Tibial nerve (tissue), 4 donors: ENCODE data around the gene PLEKHM2. TPM values are rescaled to one million over a fixed set of nuclear protein-coding genes. Genes with fewer than 3 reads are reported as not detected.

Experiments used
- DNase-seq, 2 donors: peaks; one replicate each; pipeline ENCODE4 v3.0.0-alpha.2; 2019; ENCODE audit warnings: low spot score in 2 of 2
- H3K27ac ChIP-seq, 4 donors: fragments of 200-600 bp; sonication (generic) in 3 of 4; one replicate each; pipeline ENCODE4 v1.5.1; 2017 to 2019; ENCODE audit warnings: mild to moderate bottlenecking in 1 of 4
- H3K27me3 ChIP-seq, 2 donors: fragments of 200-600 bp; sonication (generic) in 1 of 2; one replicate each; pipeline versions ENCODE4 v1.5.1 to v1.6.0; 2017 to 2019
- H3K36me3 ChIP-seq, 3 donors: fragments of 200-600 bp; sonication (generic); one replicate each; pipeline ENCODE4 v1.5.1; 2018 to 2019
- H3K4me1 ChIP-seq, 4 donors: fragments of 200-600 bp; sonication (generic) in 3 of 4; one replicate each; pipeline ENCODE4 v1.5.1; 2017 to 2019
- H3K4me3 ChIP-seq, 4 donors: fragments of 200-600 bp; sonication (generic) in 3 of 4; one replicate each; pipeline ENCODE4 v1.5.1; 2017 to 2019; ENCODE audit warnings: mild to moderate bottlenecking in 1 of 4, moderate library complexity in 1 of 4
- H3K9me3 ChIP-seq, 4 donors: fragments of 200-600 bp; sonication (generic) in 3 of 4; one replicate each; pipeline ENCODE4 v1.5.1; 2017 to 2019
- CTCF ChIP-seq, 5 experiments: fragments of 200-600 bp in 3 of 5; fragments of 450-650 bp in 2 of 5; sonication (generic) in 3 of 5; IDR thresholded peaks; one replicate each; pipeline ENCODE4 v1.5.1; 2016 to 2019; ENCODE audit warnings: antibody characterized with exemption in 5 of 5, mild to moderate bottlenecking in 3 of 5, moderate library complexity in 2 of 5
- EP300 ChIP-seq, 2 donors: sonication (generic); formaldehyde crosslinking; IDR thresholded peaks; one replicate each; pipeline ENCODE4 v1.6.1; 2017; ENCODE audit warnings: antibody characterized with exemption in 2 of 2, mild to moderate bottlenecking in 1 of 2
- POLR2A ChIP-seq, 2 donors: fragments of 450-650 bp; IDR thresholded peaks; one replicate each; pipeline ENCODE4 v1.6.1; 2017; ENCODE audit warnings: antibody characterized with exemption in 2 of 2, mild to moderate bottlenecking in 2 of 2, moderate library complexity in 2 of 2
- WGBS, 2 donors: methylation state at CpG; one replicate each; pipeline ENCODE4 v1.1.5; 2018; 5-methylcytosine and 5-hydroxymethylcytosine counted together
- total RNA-seq, 4 donors: library from RNA; depleted of rRNA; stranded (reverse); fragments of >200 nt; gene quantifications; one replicate each; pipeline ENCODE4 v1.1.0, GENCODE V29; 2016

PLEKHM2 gene
- 10 to 100 TPM; 54.0 to 80.4 (median 57.1) TPM for total RNA-seq

- Histone ChIP-seq H3K27me3 (no peaks in the 10 kb centered on the region), H3K27ac (peak within 1 kb of the TSS; percentile 97 to 99 (median 98)), H3K9me3 (no peaks in the 10 kb centered on the region), H3K4me1 (peaks cover 0 to 57% (median 23%) of the 10 kb centered on the region in 4 donors), H3K36me3 (peaks cover 0 to 3% (median 0%) of the 10 kb centered on the region in 3 donors), H3K4me3 (peak within 1 kb of the TSS; percentile 76 to 97 (median 94))
- 0% methylated on average over 4 to 22 of the region's 52 CpGs for WGBS, 2 donors
- no peak for TF ChIP-seq EP300 (IDR thresholded peaks at IDR 0.05)
- peak; percentile 6 to 54 for TF ChIP-seq POLR2A (IDR thresholded peaks at IDR 0.05)
- DNase-seq, result no peak
Observed at GRCh38 chr1:15684042-15684461, at the start of gene PLEKHM2. Gene PLEKHM2, plus strand, starts transcription at chr1:15684320. Its CDS starts 239 bp downstream, at chr1:15684559.

GRCh38 chr1:15636436-15636835, 47.7 kb upstream of the PLEKHM2 start:
- no peak for DNase-seq
- 92 to 95% methylated on average over 4 of the region's 4 CpGs for WGBS, 2 donors
- H3K9me3 ChIP-seq, result no peaks in the 10 kb centered on the region
- H3K4me1 ChIP-seq, result peaks cover 0 to 5% (median 0%) of the 10 kb centered on the region in 4 donors
- no peak overlapping the region for H3K27ac ChIP-seq
- H3K36me3 ChIP-seq, result peaks cover 2 to 84% (median 25%) of the 10 kb centered on the region in 3 donors
- H3K4me3 ChIP-seq, result no peak overlapping the region
- H3K27me3 ChIP-seq, result no peaks in the 10 kb centered on the region
- no peak for TF ChIP-seq EP300 (IDR thresholded peaks at IDR 0.05)
- no peak for TF ChIP-seq POLR2A (IDR thresholded peaks at IDR 0.05)
- TF ChIP-seq CTCF (IDR thresholded peaks at IDR 0.05), result no peak

- Histone ChIP-seq H3K36me3 (peaks cover 2 to 81% (median 19%) of the 10 kb centered on the region in 3 donors), H3K27ac (peak overlapping the region in 2 of 4 donors; percentile 25 to 41), H3K4me3 (no peak overlapping the region), H3K4me1 (peaks cover 0 to 5% (median 0%) of the 10 kb centered on the region in 4 donors), H3K27me3 (no peaks in the 10 kb centered on the region), H3K9me3 (no peaks in the 10 kb centered on the region)
- no peak for TF ChIP-seq POLR2A (IDR thresholded peaks at IDR 0.05)
- TF ChIP-seq EP300 (IDR thresholded peaks at IDR 0.05), result no peak
- TF ChIP-seq CTCF (IDR thresholded peaks at IDR 0.05), result no peak
- DNase-seq, result no peak
- 35 to 41% methylated on average over 4 of the region's 4 CpGs for WGBS, 2 donors
Observed at GRCh38 chr1:15637826-15638225, 46.3 kb upstream of the PLEKHM2 start.

- no peaks in the 10 kb centered on the region for H3K27me3 ChIP-seq
- peak overlapping the region in 2 of 4 donors; percentile 9 to 25 for H3K27ac ChIP-seq
- peaks cover 2 to 81% (median 19%) of the 10 kb centered on the region in 3 donors for H3K36me3 ChIP-seq
- TF ChIP-seq POLR2A (IDR thresholded peaks at IDR 0.05) (no peak), CTCF (IDR thresholded peaks at IDR 0.05) (no peak), EP300 (IDR thresholded peaks at IDR 0.05) (no peak)
- DNase-seq, result no peak
- H3K9me3 ChIP-seq, result no peaks in the 10 kb centered on the region
- H3K4me3 ChIP-seq, result no peak overlapping the region
- H3K4me1 ChIP-seq, result peaks cover 0 to 5% (median 0%) of the 10 kb centered on the region in 4 donors
Observed at GRCh38 chr1:15639262-15639661, 44.9 kb upstream of the PLEKHM2 start.

GRCh38 chr1:15639931-15640330, 44.2 kb upstream of the PLEKHM2 start:
- DNase-seq, result no peak
- H3K27ac ChIP-seq, result no peak overlapping the region
- 93% methylated on average over 4 of the region's 4 CpGs for WGBS, 2 donors
- no peaks in the 10 kb centered on the region for H3K27me3 ChIP-seq
- TF ChIP-seq EP300 (IDR thresholded peaks at IDR 0.05), result no peak
- TF ChIP-seq POLR2A (IDR thresholded peaks at IDR 0.05), result no peak
- TF ChIP-seq CTCF (IDR thresholded peaks at IDR 0.05), result no peak
- H3K36me3 ChIP-seq, result peaks cover 2 to 80% (median 16%) of the 10 kb centered on the region in 3 donors
- no peaks in the 10 kb centered on the region for H3K9me3 ChIP-seq
- no peak overlapping the region for H3K4me3 ChIP-seq
- H3K4me1 ChIP-seq, result peaks cover 0 to 5% (median 0%) of the 10 kb centered on the region in 4 donors
